Keratinocyte (primary cell): Measurements from ENCODE around the gene USP48.

ENCODE experiments used
- CTCF ChIP-seq, 3 experiments: IDR thresholded peaks in 1 of 3; conservative IDR thresholded peaks in 1 of 3; optimal IDR thresholded peaks in 1 of 3; 2 replicates in 2 of 3; 3 replicates in 1 of 3; pipeline versions ENCODE3 to v1.5.1; 2011; ENCODE audit warnings: low read length in 3 of 3, mild to moderate bottlenecking in 3 of 3, moderate library complexity in 2 of 3, control low read depth in 1 of 3, inconsistent platforms in 1 of 3; ENCODE audit not compliant: insufficient read depth in 2 of 3; ENCODE audit errors: extremely low read depth in 1 of 3
- EZH2 ChIP-seq: IDR thresholded peaks from one replicate; pipeline ENCODE4 v1.6.1; 2012; ENCODE audit warnings: inconsistent platforms, mild to moderate bottlenecking, low read length, moderate library complexity

- TF ChIP-seq CTCF (optimal IDR thresholded peaks at IDR 0.05 in 1 of 3, IDR thresholded peaks at IDR 0.05 in 1 of 3, conservative IDR thresholded peaks at IDR 0.05 in 1 of 3; ENCODE audit: extremely low read depth in 1 of 3, insufficient read depth in 2 of 3, low read length in 3 of 3) (no peak), EZH2 (no peak)
Observed at GRCh38 chr1:21643624-21644023, 139.3 kb downstream of the USP48 start.
